Measurements from ENCODE around the gene CDH4.

Gene CDH4

DNA sequence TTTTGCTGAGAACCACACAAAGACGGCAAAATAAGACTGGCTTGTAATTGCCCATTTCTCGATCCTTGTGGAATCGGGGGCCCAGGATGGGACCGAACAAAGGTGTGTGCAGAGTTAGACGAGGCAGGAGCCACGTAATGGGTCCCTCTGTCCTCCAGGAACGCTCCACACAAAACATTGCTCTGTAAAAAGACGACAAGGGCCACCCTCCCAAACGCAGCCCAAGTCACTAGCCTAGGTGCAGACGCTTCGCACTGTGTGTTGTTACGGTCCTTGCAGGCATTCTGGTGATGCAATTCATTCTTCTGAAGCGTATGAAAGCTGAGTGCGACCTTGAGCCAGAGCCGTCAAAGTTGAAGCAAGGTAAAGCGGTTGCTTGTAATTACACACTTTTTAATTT lies 450.2 kb downstream of the CDH4 start:
- no peak for DNase-seq

GRCh38 chr20:61704661-61705060 lies 452.6 kb downstream of the CDH4 start:
- DNase-seq = no peak

DNA sequence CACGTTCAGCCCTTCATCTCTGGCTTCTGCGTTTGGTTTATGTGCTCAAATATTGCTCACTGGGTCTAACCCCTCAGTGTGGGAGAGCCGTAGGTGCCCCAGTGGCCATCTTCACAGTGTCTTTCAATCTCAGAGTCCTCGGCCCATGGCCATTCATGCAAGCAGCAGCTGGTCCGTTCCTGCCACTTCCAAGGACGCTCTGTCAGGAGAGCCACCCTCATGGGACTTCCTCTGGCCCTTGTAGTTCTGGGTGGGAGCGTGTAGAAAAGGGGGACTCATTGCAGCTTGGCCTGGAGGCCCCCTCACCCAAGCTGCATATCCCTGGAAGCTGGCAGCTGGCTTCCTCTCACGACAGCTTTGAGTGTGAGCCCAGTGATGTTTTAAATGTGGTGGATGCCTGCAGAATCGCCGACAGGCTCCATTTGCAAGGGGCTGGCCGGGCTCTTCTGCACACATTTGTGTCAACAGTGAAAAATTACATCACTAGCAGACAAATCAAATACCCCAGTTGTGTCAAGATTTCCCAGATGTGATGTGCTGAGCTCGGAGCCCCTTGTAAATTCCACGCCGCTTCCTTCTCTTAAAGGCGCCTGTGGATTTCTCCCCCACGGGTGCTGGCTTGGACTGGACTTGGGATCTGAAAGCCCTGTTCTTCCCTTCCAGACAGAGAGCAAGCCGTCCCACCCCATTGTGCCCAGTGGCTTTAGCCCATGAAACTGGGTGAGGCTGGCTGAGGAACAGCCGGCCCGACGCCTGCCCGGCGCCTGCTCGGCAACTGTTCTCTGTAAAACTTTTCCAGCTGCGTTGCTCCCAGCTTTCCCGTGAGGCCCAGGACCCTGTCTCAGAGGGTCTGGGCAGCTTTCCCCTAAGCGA lies 453.6 kb downstream of the CDH4 start:
- no peak for DNase-seq

DNA sequence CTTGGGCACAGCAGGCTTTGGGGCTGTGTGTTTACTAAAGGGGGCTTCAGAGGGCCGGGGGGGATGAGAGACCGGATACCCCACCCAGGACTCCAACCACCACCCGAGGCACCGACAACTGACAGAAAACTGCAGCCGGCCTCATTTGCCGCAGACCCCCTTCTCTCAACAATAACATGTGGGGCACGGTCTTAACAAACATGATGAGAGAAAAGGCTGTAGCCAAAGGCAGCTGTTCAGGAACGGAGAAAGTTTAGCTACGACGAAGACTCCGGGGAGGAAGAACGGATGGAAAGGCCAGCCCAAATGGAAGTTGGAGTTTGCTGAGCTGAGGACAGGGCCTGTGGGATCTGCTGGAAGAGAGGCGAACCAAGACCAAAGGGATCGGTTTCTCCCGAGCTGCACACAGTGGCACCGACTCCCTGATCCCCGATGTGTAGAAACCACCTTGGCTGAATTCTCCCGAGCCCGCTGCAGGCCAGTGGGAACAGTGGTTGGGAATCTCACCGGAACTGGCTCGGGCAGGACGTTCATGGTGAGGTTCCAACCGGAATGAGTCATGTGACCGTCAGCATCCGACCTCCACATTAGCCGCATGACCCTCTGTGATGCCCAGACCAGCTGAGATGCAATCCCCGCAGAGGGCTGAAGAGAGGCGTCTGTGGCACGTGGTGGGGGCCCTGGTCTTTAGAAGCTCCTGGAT lies 454.3 kb downstream of the CDH4 start:
- no peak for DNase-seq

DNA sequence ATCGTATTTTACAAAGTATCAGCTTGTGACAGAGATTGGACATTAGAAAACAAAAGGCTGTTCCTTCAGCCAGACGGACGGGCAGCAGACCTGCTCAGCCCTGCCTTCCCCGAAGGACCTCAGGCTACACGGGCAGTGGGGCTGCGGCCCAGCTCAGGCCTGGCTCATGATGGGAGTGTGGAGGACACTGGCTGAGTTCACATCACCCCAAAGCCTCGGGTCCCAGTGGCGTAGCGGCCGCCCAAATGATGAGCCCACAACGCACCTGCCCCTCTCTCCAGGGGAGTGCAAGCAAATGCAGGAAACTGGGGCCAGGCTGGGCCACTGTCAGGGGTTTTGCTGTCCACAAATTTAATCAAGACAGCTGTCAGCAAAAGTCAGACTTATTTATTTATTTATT lies 456.8 kb downstream of the CDH4 start:
- no peak for DNase-seq

DNA sequence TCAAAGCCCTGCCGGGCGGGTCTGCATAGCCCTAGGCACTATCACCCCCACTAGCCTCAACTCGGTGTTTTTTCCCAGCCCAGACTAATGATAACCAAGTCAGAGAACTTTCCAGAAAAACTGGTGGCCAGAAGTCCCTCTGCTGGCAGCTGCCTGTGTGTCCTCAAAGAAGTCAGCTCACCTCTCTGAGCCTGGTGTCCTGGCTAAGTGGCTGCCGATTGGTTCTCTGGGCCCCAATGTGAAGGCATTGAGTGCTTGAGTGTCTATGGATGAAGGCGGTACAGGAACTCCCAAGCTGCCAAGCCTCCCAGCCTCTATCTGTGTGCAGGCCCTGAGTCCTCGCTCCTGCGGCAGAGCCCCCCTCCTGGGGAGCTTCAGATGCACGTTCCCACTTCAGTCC lies 458.0 kb downstream of the CDH4 start:
- no peak for DNase-seq

GRCh38 chr20:61712688-61713087 lies 460.6 kb downstream of the CDH4 start:
- DNase-seq = no peak

DNA sequence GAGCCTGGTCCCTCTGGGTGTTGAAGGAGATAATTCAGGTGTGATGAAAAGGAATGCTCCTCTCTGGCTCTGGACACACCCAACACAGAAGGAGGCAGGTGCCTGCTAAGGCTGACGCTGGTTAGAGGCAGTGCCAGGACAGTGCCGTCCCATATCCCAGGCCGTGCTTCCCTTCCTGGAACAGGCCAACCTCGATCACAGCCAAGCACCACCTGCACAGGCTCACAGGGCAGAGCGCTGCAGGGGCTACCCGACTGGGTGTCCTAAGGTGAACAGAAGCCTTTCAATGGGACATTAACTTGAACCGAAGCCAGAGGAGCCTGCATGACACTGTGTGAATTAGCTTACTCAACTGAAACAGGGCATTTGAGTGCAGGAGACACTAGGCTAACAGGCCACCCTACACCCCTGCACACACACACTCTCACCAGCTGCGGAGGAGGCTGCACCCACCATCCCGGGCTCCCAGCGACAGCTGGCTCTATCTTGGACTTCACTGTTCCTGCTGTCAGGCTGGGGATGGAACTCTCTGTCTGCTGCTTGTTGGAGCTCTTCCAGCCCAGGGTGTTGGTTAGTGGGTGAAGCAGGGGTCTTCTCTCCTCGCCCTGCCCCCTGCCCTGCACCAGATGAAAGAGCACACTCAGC lies 466.4 kb downstream of the CDH4 start:
- DNase-seq = no peak

DNA sequence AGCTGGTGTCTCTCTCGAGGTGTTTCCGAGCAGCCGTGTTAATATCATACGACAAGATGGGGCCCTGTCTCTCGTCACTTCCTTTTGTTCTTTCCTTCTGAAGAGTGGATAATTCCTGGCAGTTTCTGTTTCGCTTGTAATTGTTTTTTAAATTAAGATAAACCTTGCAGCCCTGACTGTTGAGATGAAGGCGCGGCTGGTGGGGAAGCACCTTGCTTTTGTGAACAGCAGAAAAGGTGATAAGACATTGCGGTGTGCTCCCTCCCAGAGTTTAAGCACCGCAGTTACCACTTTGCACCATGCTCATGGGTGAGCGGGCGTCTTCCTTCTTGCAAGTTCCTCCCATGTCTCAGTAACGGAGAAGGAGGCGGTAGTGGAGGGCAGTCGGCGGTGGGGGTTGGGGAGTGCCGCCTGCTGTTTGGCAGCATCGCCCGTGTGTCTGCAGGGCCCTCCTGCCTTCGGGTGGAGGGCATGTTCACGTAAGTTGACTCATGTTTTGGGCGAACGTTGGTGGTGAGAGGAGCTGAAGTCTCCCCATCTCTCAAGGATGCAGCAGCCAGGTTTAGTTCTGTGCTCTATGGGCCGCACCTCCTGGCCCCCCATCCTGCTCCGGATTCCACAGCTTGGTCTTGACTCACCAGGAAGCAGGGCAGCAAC lies 467.8 kb downstream of the CDH4 start:
- no peak for DNase-seq

GRCh38 chr20:61720348-61720696 lies 468.3 kb downstream of the CDH4 start:
- DNase-seq = no peak

- no peak for DNase-seq
These were observed 470.2 kb downstream of the CDH4 start for GRCh38 chr20:61722146-61722678.

DNA sequence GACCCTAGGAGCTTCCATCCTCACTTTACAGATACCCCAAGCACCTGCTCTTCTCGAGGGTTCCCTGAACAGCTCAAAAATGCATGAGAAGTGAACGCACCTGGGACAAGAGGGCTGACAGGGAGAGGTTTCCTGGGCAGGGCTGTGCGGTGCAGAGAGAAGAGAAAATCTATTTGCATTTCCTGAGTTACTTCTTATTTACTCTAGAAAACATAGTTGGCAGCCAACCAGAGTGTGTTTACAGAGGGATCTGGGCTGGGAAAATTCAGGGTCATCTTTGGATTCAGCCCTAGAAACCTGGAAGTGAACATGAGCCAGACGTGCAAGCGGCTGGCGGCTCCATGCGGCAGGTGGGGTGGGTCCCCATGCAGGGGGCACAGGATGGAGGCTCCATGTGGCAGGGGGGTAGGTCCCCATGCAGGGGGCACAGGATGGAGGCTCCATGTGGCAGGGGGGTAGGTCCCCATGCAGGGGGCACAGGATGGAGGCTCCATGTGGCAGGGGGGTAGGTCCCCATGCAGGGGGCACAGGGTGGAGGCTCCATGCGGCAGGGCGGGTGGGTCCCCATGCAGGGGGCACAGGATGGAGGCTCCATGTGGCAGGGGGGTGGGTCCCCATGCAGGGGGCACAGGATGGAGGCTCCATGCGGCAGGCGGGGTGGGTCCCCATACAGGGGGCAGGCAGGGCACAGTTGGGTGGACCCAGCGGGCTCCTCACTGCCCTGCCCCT lies 471.6 kb downstream of the CDH4 start:
- no peak for DNase-seq

DNA sequence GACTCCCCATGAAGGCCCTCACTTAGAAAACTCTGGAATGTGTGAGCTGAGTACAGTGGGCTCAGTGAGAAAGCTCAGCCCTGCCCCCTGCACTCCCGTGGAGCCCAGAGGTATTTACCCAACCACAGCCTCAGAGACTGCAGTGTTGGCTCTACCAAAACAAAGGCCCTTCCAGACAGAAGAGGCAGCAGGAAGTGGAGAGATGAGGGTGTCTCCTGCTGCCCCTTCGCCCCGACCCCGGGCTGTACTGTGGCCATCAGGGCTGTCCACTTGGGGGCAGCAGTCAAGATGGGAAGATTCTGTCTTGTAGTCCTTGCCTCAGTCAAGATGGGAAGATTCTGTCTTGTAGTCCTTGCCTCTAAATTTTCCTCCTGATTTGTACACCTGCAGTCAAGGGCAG lies 472.3 kb downstream of the CDH4 start:
- no peak for DNase-seq

DNA sequence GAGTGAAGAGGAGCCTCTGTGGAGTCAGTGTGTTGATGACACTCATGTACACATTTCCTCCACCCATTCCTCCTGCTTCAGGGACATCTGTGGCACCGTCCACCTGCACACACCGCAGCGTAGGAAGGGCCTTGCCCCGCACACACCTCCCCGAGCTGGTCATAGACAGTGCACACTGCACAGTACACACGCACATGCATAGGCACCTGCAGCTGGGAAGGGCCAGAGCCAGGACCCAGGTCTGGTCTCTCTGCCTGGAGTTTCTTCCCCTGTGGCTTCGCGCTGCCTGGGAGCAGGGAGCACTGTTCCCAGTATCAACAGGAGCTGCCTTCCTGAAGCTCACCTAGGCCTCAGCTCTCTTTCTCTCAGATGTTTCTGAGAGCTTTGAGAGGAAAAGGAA lies 473.1 kb downstream of the CDH4 start:
- DNase-seq = no peak

GRCh38 chr20:61725966-61726365 lies 473.9 kb downstream of the CDH4 start:
- DNase-seq = no peak

DNA sequence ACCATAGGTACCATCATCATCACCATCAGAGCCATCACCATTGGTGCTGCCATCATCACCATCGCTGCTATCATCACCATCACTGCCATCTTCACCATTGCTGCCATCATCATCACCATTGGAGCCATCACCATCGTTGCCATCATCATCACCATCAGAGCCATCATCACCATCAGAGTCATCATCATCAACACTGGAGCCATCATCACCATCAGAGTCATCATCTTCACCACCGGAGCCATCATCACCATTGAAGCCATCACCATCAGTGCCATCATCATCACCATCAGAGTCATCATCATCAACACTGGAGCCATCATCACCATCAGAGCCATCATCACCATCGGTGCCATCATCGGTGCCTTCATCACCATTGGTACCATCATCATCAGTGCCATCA lies 474.9 kb downstream of the CDH4 start:
- DNase-seq = no peak

DNA sequence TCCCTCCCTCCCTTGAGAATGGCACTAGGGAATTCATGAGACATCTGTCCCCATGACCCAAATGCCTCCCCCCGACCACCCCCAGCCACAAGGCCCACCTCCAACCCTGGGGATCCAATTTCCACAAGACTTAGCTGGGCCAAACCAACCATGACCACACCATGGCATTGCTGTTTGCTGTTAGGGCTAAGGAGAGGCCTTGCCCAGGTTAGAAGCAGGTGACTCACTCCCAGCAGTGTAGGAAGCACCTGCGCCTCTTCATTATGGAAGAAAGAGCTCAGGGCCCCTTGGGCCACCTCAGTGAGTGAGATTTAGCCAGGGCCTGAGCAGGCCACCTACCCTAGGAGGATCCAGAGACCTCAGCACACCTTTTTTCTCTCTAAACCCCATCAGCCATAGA lies 475.7 kb downstream of the CDH4 start:
- no peak for DNase-seq

- DNase-seq = no peak
These were observed 476.3 kb downstream of the CDH4 start for GRCh38 chr20:61728326-61728725.

DNA sequence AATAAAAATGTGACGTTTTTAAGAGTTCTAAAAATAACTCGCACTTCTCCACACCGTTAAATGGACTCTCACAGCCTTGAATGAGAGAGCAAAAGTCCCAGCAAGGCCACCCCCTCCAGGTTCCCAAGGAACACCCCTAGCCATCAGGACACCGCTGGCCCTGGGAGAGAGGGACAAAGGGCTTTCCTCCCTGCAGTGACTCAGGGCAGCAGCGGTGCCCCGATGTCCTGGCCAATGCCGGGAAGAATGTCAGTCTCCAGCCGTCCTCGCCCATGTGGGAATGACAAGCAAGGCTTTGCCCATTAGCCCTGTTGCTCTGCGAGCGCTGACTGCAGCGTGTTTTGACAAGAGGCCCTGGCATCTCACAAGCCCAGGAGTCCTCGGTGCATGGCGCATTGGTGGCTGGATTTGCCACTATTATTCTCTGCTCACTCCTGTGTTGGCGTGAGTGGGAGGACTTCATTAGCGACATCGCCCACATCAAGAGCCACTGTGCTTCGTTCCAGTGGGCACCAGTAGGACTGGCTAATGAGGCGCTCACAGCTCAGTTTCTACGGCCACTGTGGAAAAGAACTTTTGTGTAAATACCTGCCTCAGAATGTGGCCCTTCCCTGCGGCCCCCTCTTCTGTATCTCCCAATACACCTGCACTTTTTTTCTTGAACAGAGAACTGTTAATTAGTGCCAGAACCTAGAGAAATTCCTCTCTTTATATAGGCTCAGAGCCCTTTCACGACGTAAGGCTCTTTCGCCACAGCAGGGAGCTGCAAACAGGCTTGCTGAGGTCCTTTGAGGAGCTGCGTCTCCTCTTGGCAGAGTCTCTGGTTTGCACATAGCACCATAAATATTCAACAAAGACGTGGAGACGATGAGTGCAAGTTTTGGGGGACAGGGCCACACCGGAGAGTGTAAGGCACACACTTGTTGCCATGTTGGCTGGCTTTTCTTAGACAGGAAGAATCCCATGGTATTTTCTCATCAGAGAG lies 477.0 kb downstream of the CDH4 start:
- no peak for DNase-seq

- DNase-seq = no peak
These were observed 478.7 kb downstream of the CDH4 start for GRCh38 chr20:61730631-61731362.

Measured in SIG-M5 (cell line).